GOT3 (cell line): Measurements from ENCODE around the gene ZNF521.

Source experiments
- DNase-seq: peaks from one replicate; lab custom pipeline; 2025; ENCODE audit warnings: mixed read lengths; lab: John Stamatoyannopoulos, UW

Gene ZNF521

GRCh38 chr18:25167612-25168410 is 184.2 kb downstream of the ZNF521 start:
- DNase-seq, result no peak

- no peak for DNase-seq
Observed at GRCh38 chr18:25166113-25166512, 185.9 kb downstream of the ZNF521 start.

GRCh38 chr18:25164848-25165811 is 186.8 kb downstream of the ZNF521 start:
- no peak for DNase-seq

- DNase-seq, result no peak
Observed at GRCh38 chr18:25164211-25164847, 187.6 kb downstream of the ZNF521 start.

GRCh38 chr18:25153426-25153825 is 198.5 kb downstream of the ZNF521 start:
- DNase-seq, result no peak

GRCh38 chr18:25147877-25148488 is 204.0 kb downstream of the ZNF521 start:
- no peak for DNase-seq

GRCh38 chr18:25146512-25146910 is 205.5 kb downstream of the ZNF521 start:
- no peak for DNase-seq

GRCh38 chr18:25145731-25146511 is 206.0 kb downstream of the ZNF521 start:
- no peak for DNase-seq

- no peak for DNase-seq
Observed at GRCh38 chr18:25144820-25145219, 207.1 kb downstream of the ZNF521 start.

- no peak for DNase-seq
Observed at GRCh38 chr18:25141886-25142285, 210.1 kb downstream of the ZNF521 start.

GRCh38 chr18:25141399-25141798 is 210.6 kb downstream of the ZNF521 start:
- no peak for DNase-seq

GRCh38 chr18:25140962-25141308 is 211.0 kb downstream of the ZNF521 start:
- DNase-seq, result no peak

- no peak for DNase-seq
Observed at GRCh38 chr18:25140124-25140961, 211.6 kb downstream of the ZNF521 start.

GRCh38 chr18:25137197-25137472 is 214.8 kb downstream of the ZNF521 start:
- DNase-seq, result no peak

- no peak for DNase-seq
Observed at GRCh38 chr18:25136416-25137196, 215.4 kb downstream of the ZNF521 start.

GRCh38 chr18:25134861-25135260 is 217.1 kb downstream of the ZNF521 start:
- no peak for DNase-seq

GRCh38 chr18:25133879-25134278 is 218.1 kb downstream of the ZNF521 start:
- DNase-seq, result no peak

GRCh38 chr18:25132786-25133496 is 219.0 kb downstream of the ZNF521 start:
- no peak for DNase-seq

GRCh38 chr18:25126751-25127150 is 225.2 kb downstream of the ZNF521 start:
- no peak for DNase-seq
